Hematopoietic multipotent progenitor cell treated with erythropoietin and hydrocortisone succinate and interleukin-3 and kit ligand, for 8 days (in vitro differentiated cells): ENCODE results near the gene LYZL1.
"Not testable (repeated sequence)": the region's sequence is repeated elsewhere in the genome, so short reads cannot be mapped to it uniquely, and the experiment has no call there.

Experiments
- DNase-seq: peaks from one replicate; pipeline ENCODE4 v3.0.0-alpha.2; 2015

Gene LYZL1

DNA sequence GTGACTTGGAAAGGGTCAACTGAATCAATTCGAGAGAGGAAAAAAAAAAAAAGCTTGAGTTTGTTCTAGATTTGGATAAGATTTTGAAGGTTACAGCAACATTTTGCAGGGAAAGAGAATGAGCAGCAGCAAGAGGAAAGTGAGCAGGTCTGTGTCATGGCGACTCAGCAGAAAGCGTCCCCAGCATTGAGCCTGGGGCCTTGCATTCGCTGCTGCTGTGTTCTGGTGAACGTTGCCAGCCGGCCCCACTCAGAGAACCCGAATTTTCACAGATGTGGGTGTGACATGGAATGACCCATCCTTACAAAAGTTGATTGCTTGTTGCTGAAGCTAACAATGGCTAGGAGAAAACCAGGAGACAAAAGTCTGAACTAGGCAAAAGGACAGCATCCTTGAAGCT is 21.6 kb downstream of the LYZL1 start:
- not testable (repeated sequence) for DNase-seq

GRCh38 chr10:29313071-29313470 is 24.2 kb downstream of the LYZL1 start:
- no peak for DNase-seq

DNA sequence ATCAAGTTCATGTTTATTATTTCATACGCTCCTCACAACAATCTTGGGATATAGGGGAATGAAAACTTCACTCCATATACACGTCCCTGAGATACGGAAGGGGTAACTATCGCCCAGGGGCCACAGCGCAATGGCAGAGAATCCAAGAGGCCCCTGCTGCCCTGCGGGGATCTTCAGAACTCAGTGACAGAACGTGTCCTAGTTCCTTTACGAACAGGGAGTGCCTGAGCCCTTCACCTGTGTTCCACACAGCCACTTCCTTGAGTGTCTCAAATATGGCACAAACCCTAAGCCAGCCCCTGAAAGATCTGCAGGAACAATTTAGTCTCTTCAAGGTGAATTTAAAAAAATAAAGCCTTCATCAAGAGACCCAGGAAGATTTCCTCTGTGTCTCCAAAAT is 25.9 kb downstream of the LYZL1 start:
- DNase-seq = no peak

DNA sequence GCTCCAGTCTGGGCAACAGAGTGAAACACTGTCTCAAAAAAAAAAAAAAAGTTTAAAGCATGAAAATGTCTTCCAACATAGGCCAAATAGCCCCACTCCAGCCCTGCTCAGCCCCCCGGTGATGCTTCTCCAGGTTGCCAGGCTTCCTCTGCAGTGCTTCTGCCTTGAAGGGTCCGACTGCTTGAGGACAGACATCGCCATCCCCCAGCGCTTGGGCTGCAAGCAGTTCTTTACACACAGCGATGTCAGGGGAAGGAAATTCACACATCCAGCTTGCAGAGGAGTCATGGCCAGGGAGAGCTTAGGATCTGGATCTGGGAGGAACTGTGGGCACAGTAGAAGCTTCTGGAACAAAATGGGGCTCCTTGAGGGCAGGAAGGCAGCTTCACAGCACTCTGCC is 26.9 kb downstream of the LYZL1 start:
- no peak for DNase-seq

DNA sequence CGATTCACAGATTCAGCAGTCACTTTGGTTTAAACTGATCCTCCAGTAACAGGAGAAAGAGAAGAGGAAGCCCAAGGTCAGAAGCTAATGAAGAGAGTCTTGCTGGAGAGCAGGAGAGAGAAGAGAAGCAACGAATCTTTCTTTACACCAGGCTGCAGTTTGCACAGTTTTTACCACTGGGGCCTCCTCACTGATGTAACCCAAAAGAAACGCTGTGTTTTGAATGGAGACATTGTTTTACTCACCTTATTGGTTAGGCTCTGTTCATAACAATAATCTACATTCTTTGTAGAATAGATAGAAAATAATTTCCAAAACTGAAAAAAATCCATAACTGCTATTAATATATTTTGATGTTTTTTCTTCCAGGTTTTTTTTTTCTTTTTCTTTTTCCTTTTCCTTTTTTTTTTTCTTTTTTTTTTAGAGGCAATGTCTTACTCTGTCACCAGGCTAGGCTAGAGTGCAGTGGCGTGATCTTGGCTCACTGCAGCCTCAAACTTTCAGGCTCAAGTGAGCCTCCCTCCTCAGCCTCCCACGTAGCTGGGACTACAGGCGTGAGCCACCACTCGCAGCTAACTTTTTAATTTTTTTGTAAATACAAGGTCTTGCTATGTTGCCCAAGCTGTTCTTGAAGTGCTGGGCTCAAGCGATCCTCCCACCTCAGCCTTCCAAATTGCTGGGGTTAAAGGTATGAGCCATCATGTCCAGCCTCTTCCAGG is 27.6 kb downstream of the LYZL1 start:
- no peak for DNase-seq

- DNase-seq = no peak
Observed at GRCh38 chr10:29317027-29317420, 28.2 kb downstream of the LYZL1 start.

- no peak for DNase-seq
Observed at GRCh38 chr10:29317423-29318021, 28.7 kb downstream of the LYZL1 start.

DNA sequence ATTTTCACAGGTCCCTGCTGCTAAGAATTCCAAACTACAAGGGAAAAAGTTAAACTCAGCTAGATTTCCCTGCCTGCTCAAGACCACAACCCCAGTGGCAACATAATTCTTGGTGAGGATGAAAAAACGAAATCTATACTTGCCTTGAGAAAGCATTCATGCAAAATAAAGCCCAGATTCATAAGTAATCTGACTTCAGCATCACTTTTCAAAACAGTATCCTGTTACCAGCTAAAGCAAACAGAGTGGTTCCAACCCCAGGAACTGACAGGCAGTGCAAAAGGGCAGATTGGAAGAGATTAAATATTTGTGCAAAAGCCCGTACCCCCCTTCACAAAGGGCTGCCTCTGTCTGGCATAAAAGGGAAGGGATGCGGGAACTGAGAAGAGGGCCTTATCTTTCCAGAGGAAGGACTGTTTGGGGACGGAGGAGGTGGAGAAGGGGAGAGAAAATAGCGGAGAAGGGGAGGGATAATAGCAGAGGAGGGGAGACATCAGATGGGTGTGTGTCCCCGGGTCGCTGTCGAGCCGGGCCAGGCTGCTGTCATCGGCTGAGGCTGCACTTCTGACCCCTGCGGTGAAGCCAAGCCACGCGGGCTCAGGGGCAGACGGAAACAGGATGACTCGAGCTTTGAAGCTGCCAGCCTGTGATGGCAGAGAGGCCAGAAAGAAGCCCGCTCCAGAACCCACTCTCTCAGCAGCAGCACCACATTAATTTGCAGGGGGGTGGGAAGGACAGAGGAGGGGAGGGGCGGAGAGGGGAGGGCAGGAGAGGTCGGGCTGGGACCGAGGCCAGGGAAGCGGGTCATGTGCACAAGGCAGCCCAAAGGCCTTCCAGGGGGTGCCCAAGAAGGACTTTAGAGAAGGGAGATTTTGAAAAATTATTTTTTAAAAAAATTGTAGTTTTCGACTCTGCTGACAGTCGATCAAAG is 29.5 kb downstream of the LYZL1 start:
- peak; percentile 4 for DNase-seq

GRCh38 chr10:29319205-29319781 is 30.4 kb downstream of the LYZL1 start:
- no peak for DNase-seq

- DNase-seq = not testable (repeated sequence)
Observed at GRCh38 chr10:29320680-29321121, 31.8 kb downstream of the LYZL1 start.

DNA sequence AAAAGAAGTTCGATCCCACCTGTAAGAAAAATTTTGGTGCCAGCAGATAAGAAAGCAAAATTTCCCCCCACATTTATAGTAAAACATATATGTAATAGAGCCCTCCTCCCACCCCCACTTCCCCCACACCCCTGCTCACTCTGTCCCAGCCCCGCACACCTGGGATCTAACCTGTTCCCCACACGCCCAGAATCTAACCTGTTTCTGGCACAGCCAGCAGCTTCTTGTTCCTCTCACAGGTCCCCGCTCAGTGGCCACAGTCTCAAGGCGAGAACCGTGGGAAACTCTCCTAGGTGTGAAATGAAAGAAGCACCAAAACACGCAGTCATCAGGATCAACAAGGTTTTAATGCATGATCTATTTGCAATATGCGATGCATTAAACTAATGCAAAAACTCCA is 32.8 kb downstream of the LYZL1 start:
- DNase-seq = no peak

GRCh38 chr10:29322918-29323317 is 34.0 kb downstream of the LYZL1 start:
- no peak for DNase-seq

- DNase-seq = no peak
Observed at GRCh38 chr10:29323367-29323766, 34.5 kb downstream of the LYZL1 start.

DNA sequence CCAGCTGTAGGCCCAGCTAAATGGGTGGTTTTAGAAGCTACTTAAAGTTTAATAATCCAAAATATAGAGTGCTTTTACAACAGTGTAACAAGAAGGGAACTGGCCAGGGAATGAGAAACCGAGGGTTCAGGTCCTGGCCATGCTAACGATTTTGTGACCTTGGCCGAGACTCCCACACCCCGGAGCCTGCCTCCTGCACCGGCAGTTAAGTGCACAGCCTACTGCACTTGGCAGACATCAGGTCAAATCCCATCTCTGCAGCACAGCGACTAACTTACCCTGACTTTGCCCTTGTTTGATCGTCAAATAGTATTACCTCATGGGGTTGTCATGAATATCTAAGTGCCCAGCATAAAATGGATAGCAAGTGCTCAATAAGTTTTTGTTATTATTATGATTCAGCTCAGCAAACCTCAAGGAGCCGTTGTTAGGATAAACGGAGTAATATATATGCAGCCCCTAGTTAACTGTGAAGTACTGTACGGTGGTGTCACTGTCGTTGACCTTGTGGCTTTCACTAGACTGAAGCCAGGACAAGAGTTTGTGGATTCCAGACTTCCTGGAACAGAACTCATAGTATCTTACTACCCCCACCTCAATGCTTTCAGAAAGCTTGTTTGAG is 35.5 kb downstream of the LYZL1 start:
- DNase-seq = no peak

GRCh38 chr10:29326299-29326698 is 37.4 kb downstream of the LYZL1 start:
- no peak for DNase-seq

- no peak for DNase-seq
Observed at GRCh38 chr10:29326886-29327745, 38.2 kb downstream of the LYZL1 start.

GRCh38 chr10:29327746-29328102 is 38.9 kb downstream of the LYZL1 start:
- no peak for DNase-seq

DNA sequence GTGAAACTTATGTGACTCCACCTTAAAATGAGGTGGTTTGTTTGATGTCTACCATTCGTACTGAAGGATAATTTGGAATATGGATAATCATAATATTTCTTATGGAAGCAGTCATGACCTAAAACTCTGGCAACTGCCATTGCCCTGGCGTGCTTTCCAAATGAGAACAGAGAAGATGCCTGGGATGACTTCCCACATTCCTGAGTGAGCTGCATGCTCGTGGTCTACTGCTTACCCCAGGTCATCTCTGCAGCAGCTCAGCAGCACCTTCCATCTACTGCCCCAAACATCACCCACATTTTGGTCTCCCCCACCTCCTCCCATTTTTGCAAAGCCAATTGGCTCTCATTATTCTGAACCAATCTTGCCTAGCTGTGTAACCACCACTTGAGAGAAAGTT is 40.1 kb downstream of the LYZL1 start:
- DNase-seq = no peak

DNA sequence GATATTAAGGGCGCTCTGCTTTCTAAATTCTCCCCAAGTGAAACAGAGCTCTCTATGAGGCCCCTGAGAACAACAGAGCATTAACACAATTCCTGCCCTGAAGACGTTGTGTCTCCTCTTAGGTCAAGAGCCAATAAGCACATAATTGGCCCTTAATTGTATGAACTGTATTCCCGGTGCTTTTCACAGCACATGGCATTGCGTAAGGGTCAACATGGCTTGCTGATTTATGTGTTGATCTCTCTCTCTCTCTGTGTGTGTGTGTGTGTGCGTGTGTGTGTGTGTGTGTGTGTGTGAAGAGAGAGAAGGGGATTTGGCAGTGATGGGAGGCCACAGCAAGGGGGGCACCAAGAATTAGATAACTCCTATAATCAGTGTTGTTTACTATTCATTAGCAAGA is 40.5 kb downstream of the LYZL1 start:
- no peak for DNase-seq

DNA sequence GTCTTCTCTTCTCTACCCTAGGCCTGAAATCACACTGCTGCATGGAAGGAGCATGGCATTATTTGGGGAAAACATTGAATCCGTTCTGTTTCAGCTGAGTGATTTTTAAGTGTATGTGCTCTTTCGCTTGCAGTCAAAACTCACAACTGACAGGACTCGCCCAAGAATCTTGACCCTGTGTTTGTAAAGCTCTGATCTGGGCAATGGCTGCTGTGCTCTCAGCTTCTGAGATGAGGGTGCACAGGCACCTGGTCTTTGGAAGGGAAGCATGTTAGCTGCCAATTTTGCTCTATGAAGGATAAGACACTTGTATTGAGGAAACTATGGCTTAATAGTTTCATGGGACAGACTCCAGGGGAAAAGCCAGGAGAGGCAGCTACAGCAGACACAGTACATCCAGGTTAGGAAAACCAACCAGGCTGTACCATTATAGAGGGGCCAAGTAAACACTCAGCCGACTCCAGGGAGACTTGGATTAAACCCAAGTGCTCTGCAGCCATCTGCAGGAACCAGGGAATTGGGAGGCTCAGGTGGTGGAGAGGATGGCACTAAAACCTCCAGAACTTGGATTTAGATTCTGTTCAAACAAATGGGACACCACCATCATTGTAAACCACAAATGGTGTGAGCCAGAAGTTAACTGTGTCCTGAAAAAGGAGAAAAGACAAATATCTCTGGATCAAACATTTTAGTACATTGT is 43.3 kb downstream of the LYZL1 start:
- no peak for DNase-seq

DNA sequence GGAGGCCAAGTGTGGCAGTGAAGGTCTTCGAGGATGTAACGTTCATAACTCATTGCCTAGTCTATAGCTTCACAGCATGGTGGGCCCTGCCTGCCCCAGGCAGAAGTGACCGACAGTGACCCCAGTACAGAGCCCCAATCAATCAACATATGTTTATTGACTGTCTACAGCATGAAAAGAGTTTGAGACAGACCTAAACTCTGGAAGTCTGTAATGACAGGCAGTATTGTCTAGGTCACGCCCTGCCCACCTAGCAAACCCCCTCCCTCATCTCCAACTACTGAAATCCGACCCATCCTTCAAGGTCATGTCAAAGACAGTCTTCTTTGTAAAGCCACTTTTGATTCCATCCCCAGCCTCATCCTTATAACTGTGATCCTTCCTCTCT is 43.9 kb downstream of the LYZL1 start:
- DNase-seq = no peak
